ENCODE results near the gene MANEA. TPM values are rescaled to one million over a fixed set of nuclear protein-coding genes. Genes with fewer than 3 reads are reported as not detected.

The MANEA gene
- total and polyA plus RNA-seq, 7 donors = 1.0 to 3.7 (median 2.6) TPM

- H3K36me3 ChIP-seq (ENCODE audit: insufficient read depth in 1 of 2, low read depth in 1 of 2) = no peaks in the 10 kb centered on the region
- H3K4me3 ChIP-seq = no peak overlapping the region
- TF ChIP-seq CTCF (IDR thresholded peaks at IDR 0.05) = no peak
- no peaks in the 10 kb centered on the region for H3K9me3 ChIP-seq
- WGBS, 3 donors = 25 to 35% (median 29%) methylated on average over 2 of the region's 2 CpGs
- H3K27ac ChIP-seq = no peak overlapping the region
- no peaks in the 10 kb centered on the region for H3K4me1 ChIP-seq
- intact Hi-C loops (cut with DNase I) = no loop called here
- no peak for ATAC-seq
- no peak for DNase-seq
- no peaks in the 10 kb centered on the region for H3K27me3 ChIP-seq (ENCODE audit: insufficient read depth in 3 of 3, low read length in 2 of 3)
These were observed 81.6 kb downstream of the MANEA start for GRCh38 chr6:95658886-95659285.
